ENCODE data around the gene B9D2.
"Not testable (repeated sequence)": the region's sequence is repeated elsewhere in the genome, so short reads cannot be mapped to it uniquely, and the experiment has no call there.

The B9D2 gene, protein sequence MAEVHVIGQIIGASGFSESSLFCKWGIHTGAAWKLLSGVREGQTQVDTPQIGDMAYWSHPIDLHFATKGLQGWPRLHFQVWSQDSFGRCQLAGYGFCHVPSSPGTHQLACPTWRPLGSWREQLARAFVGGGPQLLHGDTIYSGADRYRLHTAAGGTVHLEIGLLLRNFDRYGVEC

DNA sequence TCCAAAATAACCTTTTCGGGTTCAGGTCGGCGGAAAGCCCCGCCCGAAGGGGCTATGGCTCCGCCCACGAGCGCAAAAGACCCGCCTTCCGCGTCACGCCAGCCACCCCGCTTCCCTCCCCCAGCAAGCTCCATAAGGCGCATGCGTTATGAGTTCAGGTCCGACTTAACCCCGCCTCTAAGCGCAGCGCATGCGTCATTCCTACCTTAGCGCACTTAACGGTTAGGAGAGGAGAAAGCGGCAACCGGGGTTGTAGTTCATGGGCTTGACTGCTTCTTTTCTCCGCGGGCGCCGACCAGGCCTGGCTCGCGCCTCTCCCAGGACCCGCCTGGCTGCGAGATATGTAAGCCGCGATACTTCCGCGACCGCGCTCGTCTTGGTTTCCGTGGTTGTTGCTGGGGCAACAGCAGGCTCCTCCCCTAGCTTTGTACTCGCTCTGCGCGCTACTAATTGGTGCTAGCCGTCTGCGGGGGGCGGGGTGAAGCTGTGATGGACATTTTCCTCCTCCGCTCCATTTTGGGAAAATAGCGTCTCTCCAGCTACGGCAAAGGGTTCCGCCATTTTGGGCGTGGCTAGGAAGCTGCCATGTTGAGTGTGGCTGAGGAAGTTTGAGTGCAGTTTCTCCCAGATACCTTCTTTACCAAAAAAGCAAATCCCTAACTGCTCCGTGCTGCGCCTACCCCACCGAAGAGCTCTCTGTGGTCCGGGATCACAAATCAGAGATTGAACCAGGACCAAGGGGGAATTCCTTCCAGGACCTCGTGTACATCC is at the start of gene B9D2:
B9D2 (minus strand) TSS at position 397 of the 771 bp plus-strand sequence. CDS start 630 bp downstream, outside the sequence.
- DNase-seq, result peak; percentile 88 to 95

DNA sequence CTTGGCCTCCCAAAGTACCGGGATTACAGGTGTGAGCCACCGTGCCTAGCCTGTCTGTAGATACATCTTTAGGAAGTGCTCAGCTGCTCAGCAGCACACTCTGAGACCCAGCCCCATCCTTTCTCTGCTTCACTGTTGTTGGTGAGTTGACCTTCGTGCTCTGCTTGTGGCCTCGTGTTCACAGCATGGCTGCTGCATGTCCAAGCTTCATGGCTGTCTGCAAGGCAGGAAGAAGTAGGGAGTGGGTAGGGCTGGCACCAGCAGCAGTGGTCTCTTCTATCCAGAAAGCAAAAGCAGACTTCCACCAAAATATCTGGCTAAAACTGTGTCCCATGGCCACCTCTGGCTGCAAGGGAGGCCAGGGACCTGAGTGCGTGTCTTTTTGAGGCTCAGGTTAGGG is 49.0 kb upstream of the B9D2 start:
- DNase-seq, result no peak

DNA sequence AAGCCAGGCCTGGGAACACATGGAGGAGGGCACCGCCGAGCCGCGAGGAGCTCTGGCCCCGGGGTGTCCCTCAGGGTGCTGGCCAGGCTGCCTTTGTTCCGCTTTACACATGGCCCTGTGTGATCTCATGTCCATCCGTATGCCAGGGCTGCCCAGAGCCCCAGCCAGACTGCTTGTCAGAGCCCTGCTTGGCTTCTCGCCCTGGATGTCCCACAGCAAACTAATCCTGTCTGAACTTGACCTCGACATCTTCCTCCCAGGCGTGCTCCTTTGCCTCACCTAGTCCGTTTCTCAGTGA is 48.0 kb upstream of the B9D2 start:
- no peak for DNase-seq

DNA sequence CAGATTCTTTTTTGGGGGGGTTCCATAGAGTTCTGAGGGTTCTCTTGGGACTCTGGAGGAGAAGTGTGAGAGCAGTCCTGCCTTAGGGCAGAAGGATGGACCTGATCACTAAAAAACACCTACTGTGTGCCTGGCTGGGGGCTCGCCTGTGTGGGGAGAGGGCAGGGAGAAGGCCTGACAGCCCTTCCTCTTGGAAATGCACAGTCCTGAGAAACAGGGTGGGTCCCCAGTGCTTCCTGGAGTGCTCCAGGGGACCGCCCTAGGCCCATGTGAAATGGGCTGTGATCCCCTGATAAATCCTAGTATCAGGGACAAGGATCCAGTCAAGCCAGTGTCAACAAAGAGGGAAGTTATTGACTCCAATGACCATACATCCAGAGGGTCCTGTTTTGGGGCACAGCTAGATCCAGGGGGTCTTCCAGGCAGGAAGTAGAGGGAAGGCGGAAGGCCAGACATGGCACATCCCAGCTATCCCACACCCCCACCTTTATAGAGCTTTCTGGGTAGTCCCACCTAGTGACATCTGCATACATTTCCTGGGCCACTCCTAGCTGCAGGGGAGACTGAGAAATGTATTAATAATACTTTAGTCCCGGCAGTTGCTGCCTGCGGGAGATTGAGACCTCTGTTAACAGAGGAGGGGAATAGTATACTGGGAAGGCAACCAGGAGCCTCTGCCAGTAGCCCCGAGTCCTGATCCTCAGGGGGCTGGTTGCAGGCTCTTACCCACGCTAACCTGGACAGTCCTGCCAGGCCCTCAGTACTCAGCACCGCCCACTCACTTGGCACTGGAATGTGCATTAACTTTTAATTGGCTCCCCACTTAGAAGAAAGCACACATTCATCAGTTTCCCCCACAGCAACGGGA is 47.4 kb upstream of the B9D2 start:
- DNase-seq, result no peak

DNA sequence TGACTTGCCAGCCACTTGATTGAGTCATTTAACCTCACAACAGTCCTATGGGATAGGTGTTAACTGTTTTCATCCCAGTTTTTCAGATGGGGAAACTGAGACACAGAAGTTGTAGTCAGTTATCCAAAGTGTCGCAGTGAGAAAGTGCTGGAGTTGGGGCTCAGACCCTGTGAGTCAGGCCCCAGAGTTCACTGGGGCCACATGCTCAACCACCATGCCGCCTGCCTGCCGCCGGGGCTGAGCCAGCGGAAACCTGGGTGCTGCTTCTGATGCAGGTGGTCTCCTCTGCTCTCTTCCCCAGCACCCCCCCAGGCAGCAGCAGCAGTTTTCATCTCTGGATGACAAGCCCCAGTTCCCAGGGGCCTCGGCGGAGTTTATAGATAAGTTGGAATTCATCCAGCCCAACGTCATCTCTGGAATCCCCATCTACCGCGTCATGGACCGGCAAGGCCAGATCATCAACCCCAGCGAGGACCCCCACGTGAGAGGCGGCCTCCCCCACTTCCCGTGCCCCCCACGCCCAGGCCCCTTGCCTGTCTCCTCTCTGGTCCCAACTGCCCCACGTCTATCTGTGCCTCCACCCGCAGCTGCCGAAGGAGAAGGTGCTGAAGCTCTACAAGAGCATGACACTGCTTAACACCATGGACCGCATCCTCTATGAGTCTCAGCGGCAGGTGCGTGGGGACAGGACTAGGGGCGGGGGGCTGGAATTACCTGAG is 46.5 kb upstream of the B9D2 start:
- no peak for DNase-seq

DNA sequence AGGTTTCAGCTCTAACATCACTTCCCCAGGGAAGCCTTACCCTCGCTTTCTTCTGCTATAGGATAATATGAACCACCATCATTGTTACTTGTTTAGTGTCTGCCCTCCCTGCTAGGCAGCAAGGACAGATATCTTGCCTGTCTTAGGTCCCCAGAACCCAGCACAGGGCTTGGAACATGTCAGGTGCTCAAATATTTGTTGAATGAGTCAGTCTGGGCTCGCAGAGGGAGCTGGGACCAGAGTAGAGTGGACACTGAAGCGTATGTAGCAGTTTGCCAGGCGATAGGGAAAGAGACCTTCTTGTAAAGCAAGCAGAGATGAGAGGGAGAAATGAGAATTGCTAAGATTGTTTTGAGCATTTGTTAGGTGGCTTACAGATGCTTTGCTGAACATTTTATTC is 45.3 kb upstream of the B9D2 start:
- peak in 1 of 2 experiments; percentile 10 for DNase-seq

DNA sequence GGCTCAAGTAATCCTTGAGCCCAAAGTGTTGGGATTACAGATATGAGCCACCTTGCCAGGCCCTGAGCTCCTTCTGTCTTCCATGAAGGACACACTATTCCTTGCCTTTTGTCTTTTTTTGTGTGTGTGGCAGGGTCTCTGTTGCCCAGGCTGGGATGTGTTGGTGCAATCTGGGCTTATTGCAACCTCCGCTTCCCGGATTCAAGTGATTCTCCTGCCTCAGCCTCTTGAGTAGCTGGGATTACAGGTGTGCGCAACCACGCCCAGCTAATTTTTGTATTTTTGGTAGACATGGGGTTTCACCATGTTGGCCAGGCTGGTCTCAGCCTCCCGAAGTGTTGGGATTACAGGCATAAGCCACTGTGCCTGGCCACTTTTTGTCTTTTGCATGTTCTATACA is 44.9 kb upstream of the B9D2 start:
- DNase-seq, result not testable (repeated sequence)

DNA sequence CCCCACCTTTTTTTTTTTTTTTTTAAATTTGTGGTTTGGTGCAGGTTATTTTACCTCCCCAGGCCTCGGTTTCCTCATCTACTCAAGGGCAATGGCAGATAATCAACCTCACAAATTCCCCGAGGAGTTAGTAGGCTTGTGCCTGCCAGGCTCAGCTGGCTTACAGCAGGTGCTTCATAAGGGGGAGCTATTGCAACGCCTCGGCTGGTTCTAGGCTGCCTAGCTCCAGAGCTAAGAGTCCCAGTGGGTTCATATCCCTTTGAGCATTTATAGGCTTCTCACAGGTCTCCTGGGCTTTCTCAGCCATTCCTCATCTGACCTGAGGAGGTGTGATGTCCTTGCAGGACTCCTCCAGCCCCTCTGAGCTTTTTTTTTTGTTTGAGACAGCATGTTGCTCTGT is 44.3 kb upstream of the B9D2 start:
- no peak for DNase-seq

DNA sequence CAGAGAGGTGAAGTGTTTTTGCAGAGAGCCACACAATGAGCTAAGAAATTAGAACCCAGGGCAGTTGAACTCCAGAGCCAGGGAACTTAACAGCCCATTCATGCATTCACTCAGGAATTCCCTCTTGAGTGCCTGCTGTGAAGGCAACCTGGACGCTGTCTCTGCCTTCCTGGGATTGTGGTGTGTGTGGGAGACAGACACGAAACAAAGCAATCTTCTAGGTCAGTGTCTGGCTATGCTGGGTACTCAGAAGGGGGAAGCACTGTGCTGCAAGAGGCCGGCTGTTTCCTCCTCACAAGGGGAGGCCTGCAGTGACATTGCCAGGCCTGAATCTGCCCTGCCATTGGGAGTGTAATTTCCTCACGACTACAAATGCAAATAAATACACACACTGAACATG is 43.3 kb upstream of the B9D2 start:
- DNase-seq, result no peak

DNA sequence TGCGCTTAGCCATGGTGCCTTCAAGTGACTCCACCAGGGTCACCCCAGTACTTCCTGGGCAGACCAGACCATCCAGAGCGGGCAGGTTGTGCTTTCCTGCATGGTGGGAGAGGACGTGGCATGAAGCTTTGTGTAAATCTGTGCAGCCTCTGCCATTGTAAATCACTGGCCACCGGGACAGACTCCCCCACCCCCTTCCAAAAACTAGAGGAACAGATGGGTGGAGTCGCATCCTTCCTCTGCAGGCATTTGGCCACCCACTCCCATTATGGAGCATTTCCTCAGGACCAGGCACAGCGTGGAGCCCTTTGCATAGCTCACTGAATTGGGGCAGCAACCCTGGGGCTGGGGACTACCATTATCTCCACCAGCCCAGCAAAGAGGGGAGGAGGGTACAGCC is 41.8 kb upstream of the B9D2 start:
- DNase-seq, result no peak

DNA sequence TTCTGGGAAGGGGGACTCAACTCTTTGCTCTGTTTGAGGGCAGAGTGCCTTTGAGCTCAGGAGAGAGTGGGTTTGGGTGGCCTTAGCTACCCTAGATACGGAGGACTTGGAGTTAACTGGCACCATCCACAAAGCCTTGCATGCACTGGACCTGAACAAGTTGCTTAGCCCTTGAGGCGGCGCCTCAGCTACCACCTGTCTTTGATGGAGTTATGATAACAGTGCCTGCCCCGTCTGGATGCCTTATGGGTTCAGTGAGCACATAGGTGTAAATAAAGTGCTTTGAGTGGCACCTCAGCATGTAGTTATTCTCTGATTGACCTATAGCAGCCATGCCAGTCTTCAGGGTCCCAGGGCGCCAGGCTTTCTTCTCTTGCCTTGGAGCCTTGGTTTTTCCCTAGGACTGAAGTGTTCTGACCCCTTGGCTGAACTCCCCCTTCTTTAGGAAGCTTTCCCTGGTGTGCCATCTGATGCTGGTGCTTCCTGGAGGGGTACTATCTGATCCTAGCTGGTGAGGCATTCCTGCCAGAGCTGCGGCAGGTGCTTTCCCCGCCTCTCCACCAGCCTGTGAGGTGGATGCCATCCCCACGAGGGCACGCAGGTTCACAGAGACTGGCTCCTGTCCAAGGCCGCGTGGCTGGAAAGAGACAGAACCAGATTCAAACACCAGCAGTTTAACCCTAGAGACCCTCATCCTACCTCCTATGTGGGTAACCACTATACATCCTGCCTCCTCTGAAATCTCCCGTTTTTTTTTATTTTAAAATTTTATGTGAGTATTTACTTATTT is 39.4 kb upstream of the B9D2 start:
- no peak for DNase-seq

DNA sequence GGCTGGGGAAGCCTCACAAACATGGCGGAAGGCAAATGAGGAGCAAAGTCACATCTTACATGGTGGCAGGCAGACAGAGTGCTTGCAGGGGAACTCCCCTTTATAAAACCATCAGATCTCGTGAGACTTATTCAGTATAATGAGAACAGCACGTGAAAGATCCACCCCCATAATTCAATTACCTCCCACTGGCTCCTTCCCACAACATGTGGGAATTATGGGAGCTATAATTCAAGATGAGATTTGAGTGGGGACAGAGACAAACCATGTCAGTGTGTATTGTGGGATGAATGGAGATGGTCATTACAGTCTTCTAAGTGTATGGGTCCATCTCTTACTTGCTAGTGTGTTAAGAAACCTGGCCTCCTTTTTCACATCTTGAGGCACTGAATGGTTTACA is 38.1 kb upstream of the B9D2 start:
- no peak for DNase-seq

DNA sequence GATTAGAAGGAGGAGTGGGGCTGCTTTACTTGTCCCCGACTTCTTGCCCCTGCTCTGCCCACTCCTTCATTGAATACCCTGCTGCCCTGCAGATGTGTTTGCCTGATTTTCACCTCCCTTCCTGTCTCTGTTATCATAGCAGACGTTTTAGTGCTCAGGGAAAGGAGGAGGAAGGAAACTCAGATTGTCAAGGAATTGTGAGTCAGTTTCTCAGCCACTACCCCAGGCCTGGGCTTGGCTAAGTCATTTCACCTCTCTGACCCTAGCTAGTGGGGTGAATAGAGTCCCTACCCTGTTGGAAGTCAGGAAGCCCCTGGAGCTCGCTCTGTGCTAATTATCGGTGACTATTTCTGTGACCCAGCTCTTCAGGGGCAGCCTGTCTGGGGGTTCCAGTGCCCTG is 37.5 kb upstream of the B9D2 start:
- no peak for DNase-seq

DNA sequence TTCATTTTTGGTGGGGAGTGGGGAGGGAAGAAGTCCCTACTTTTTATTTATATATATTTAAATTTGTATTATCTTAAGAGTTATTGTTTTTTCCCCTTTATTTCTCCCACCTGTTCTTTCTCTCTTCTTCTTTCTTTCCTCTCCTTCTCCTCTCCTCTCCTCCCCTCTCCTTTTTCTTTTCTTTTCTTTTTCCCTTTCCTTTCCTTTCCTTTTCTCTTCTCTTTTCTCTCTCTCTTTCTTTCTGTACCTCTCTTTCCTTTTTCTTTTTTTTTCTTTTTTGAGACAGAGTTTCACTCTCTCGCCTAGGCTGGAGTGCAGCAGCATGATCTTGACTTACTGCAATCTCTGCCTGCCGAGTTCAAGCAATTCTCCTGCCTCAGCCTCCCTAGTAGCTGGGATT is 35.6 kb upstream of the B9D2 start:
- no peak for DNase-seq

DNA sequence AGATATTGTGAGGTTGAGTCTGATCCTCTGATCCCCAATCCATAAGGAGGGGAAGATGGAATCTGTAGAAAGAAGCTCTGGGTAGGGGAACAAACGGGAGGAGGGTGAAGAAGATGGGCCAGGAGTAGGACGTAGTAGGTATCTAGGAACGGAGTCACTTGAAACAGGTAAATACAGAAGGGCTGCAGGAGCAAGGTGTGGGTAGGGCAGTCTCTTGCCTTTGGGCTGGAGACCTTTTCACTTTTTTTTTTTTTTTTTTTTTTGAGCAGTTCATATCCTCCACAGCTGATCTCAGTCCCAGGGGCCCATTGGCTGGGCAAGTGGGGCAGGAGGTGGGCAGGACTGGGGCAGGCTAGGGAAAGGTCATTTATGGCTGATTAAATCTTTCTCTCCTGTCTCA is 35.1 kb upstream of the B9D2 start:
- no peak for DNase-seq

DNA sequence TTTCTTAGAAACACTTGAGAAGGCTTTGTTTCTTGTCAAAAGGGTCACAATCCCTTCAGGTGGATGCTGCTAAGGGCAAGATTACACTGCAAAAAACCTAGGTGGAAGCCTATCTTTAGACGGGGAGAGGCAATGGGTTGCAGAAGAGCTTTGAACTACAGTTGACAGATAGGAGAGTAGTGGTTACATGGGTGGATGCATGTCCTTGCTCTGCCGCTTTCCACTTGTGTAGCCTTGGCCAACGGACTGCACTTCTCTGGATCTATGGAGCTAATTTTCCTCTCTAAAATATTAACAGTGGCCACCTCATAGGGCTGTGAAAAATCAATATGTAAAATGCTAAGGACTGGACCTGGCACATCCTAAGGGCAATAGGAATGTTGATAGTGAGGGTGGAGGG is 34.6 kb upstream of the B9D2 start:
- DNase-seq, result no peak

DNA sequence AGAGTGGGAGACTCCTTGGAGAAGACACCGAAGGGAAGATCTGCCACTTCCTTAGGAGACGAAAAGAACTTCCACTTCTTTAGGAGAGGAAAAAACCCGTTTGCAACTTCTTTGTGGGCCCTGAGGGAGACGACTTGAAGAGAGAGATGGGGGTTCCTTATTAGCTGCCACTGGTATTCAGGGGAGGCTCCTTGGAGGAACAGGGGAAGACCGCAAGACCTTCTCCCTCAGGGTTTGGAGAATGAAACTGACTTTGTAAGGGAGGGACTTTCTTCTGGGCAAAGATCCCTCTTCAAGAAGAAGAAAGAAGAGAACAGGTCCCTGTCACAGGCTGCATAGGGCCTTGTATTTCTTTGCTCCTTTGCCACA is 34.1 kb upstream of the B9D2 start:
- no peak for DNase-seq

DNA sequence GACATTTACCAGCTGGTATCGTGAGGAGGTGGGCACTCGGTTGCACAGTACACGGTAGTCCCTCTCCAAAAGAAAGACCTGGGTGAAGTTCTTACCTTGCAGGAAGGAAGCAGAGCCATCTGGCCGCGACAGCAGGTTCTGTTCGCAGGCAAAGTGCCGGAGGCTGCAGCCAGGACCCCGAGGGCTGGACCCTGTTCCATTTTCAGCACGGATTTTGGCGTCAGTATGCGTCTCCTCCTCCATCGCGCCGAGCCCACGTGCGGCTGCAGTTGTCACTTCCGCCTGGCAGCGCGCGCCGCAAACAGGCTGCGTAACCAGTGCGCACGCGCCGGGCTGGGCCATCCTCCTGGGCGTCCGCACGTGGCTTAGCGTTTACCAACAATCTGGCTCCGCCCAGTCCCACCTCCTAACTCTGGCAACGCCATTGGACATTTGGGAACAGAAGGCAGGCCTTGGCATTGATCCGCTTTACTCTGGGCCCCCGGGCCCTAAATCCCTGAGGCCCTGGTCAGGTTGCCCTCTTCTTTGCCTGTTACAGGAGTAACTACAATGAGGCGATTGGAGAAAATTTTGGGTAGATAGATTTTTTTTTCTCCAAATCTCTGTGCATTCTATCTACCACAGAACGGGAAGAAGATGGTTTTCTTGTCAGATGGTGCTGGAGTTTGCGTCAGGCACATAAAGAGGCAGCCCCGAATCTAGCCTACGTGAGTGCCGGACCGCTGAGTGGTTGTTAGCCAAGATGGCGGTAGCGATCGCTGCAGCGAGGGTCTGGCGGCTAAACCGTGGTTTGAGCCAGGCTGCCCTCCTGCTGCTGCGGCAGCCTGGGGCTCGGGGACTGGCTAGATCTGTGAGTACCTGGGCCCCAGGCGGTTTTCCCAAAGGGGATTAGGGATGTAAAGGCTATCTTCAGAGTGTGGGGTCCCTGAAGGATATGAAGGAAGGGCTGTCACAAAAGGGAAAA is 33.4 kb upstream of the B9D2 start, which contains the start of the genes BCKDHA and EXOSC5:
BCKDHA (plus strand) TSS at position 733 of the 964 bp plus-strand sequence; CDS start at position 743, 10 bp downstream.
EXOSC5 (minus strand) TSS at position 274 of the 964 bp plus-strand sequence; CDS start at position 243, 31 bp downstream.
- peak; percentile 95 to 98 for DNase-seq

DNA sequence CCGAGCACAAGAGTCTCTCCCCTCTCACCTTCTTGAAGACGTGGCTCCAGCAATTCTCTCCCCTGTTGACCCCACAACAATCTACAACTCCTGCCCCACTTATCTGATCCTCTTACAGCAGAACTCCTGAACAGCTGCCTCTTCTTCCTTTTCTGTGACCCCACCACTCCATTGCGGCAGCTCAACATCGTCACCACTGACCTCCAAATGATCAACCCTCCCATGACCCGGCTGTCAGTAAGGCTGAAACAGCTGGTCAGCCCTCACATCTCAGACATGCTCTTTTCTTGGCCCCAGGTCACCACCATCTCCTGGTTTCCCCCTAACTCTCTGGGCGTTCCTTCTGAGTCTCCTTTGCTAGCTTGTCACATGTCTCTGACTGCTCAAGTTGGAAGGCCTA is 31.4 kb upstream of the B9D2 start:
- no peak for DNase-seq

DNA sequence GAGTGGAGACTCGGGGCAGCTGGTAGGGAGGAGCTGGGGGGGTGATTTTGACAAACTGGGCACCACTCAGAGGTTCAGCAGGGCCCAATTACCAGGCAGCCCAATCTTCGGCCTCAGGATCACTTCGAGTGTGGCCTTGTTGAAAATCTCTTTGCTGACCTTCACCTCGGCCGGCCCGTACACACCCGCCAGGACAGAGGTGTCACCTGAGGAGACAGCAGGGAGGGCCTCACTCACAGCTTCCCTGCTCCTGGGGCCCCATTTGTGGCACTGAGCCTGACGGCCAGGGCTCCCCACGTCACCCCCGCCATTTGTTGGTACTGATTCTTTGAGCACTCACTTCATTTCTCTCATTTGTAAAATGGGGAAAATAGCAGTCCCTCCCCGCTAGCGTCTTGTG is 28.8 kb upstream of the B9D2 start:
- DNase-seq, result no peak

DNA sequence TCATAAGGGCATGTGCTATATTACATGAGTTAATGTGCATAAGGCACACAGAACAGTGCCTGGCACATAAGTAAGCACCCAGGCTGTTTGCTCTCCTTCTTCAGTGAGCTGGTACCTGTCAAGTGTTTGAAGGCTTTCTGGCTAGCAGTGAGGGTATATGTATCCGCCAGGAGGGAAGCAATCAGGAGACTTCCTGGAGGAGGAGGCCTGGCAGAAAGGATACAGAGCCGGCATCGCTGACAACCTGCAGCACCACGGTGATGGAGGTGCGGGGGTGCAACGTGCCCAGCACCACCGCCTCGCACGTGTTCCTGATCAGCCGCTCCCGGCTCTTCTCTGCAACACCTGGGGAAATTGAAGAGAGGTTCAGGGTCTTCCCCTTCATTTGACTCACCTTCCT is 27.7 kb upstream of the B9D2 start:
- DNase-seq, result no peak
